KMS-11 (cell line): ENCODE data around the gene GRXCR2.
A peak's percentile ranks its signal among the peaks of the same experiment; 100 is the strongest.

ENCODE experiments used
- H2AFZ ChIP-seq: fragments of 200-600 bp; sonication (generic); 2 replicates; pipeline ENCODE4 v1.6.1; 2016; ENCODE audit warnings: antibody characterized with exemption, mixed run types, low read depth
- H3K27ac ChIP-seq: fragments of 200-600 bp; sonication (generic); 2 replicates; pipeline ENCODE4 v1.6.1; 2016; ENCODE audit warnings: mild to moderate bottlenecking, mixed run types
- H3K27me3 ChIP-seq: fragments of 200-600 bp; sonication (generic); 2 replicates; pipeline ENCODE4 v1.6.1; 2017; ENCODE audit warnings: mild to moderate bottlenecking, low read depth, mixed run types, moderate library complexity; ENCODE audit not compliant: insufficient read depth
- H3K36me3 ChIP-seq: fragments of 200-600 bp; sonication (generic); 2 replicates; pipeline ENCODE4 v1.6.1; 2017; ENCODE audit warnings: mild to moderate bottlenecking, mixed run types; ENCODE audit not compliant: insufficient read depth
- H3K4me1 ChIP-seq: fragments of 200-600 bp; sonication (generic); 2 replicates; pipeline ENCODE4 v1.6.1; 2016; ENCODE audit warnings: mild to moderate bottlenecking, low read depth, mixed run types; ENCODE audit not compliant: poor library complexity, severe bottlenecking
- H3K4me2 ChIP-seq: fragments of 200-600 bp; sonication (generic); 2 replicates; pipeline ENCODE4 v1.7.0; 2016; ENCODE audit warnings: mild to moderate bottlenecking, mixed run types
- H3K4me3 ChIP-seq: fragments of 200-600 bp; sonication (generic); IDR thresholded peaks from 2 replicates; pipeline ENCODE4 v1.6.1; 2017; ENCODE audit warnings: low read depth, low read length, mixed read lengths; ENCODE audit not compliant: insufficient read depth
- H3K79me2 ChIP-seq: fragments of 200-600 bp; sonication (generic); 2 replicates; pipeline ENCODE4 v1.6.1; 2016; ENCODE audit warnings: low read depth, mixed run types; ENCODE audit not compliant: insufficient read depth
- H3K9ac ChIP-seq: fragments of 200-600 bp; sonication (generic); 2 replicates; pipeline ENCODE4 v1.6.1; 2016; ENCODE audit warnings: mild to moderate bottlenecking, mixed run types
- H4K20me1 ChIP-seq: fragments of 200-600 bp; sonication (generic); 2 replicates; pipeline ENCODE4 v1.6.1; 2016; ENCODE audit warnings: mild to moderate bottlenecking, mixed run types; ENCODE audit not compliant: insufficient read depth
- TF ChIP-seq, protein P1 (sequence below): fragments of 200-600 bp; sonication (generic); conservative IDR thresholded peaks from 2 replicates; pipeline ENCODE4 v1.6.1; 2017; ENCODE audit warnings: low read depth, mild to moderate bottlenecking, antibody characterized with exemption, low read length, moderate library complexity, mixed read lengths

The GRXCR2 gene, protein sequence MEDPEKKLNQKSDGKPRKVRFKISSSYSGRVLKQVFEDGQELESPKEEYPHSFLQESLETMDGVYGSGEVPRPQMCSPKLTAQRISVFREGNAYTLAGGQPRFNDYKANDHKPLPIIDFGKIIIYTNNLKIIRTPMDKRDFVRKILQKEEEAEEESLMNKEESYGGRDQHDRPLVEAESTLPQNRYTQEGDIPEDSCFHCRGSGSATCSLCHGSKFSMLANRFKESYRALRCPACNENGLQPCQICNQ

DNA sequence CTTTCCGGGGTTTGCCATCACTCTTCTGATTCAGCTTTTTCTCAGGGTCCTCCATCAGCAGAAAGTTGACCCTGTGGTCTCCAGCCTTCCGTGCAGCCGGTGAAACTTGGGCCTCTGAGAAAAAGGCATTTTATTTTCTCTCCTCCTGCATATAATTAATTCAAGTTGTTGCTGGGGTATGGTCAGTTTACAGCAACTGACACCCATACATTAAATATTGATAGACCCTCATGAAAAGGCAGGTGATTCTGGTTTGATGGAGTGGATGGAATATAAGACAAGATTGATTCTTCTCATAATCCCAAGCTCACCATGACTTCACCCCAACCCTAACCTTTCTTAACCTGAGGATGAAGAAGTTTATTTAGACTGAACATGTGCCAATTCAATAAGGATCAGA is at the start of gene GRXCR2:
GRXCR2 (minus strand) TSS at position 101 of the 400 bp plus-strand sequence; CDS start at position 55, 46 bp downstream.
- Histone ChIP-seq H3K79me2 (no peaks in the 10 kb centered on the region), H3K4me1 (peaks cover 12% of the 10 kb centered on the region), H3K36me3 (no peaks in the 10 kb centered on the region), H3K4me2 (peak within 1 kb of the TSS; percentile 52), H3K27ac (peak within 1 kb of the TSS; percentile 45; the same call in 1 of the 2 replicates), H3K4me3 (no peak within 1 kb of the TSS), H2AFZ (peak within 1 kb of the TSS; percentile 43), H3K9ac (no peak within 1 kb of the TSS), H3K27me3 (no peaks in the 10 kb centered on the region), H4K20me1 (no peaks in the 10 kb centered on the region)
- TF ChIP-seq, protein P1, sequence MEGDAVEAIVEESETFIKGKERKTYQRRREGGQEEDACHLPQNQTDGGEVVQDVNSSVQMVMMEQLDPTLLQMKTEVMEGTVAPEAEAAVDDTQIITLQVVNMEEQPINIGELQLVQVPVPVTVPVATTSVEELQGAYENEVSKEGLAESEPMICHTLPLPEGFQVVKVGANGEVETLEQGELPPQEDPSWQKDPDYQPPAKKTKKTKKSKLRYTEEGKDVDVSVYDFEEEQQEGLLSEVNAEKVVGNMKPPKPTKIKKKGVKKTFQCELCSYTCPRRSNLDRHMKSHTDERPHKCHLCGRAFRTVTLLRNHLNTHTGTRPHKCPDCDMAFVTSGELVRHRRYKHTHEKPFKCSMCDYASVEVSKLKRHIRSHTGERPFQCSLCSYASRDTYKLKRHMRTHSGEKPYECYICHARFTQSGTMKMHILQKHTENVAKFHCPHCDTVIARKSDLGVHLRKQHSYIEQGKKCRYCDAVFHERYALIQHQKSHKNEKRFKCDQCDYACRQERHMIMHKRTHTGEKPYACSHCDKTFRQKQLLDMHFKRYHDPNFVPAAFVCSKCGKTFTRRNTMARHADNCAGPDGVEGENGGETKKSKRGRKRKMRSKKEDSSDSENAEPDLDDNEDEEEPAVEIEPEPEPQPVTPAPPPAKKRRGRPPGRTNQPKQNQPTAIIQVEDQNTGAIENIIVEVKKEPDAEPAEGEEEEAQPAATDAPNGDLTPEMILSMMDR, result no peak

DNA sequence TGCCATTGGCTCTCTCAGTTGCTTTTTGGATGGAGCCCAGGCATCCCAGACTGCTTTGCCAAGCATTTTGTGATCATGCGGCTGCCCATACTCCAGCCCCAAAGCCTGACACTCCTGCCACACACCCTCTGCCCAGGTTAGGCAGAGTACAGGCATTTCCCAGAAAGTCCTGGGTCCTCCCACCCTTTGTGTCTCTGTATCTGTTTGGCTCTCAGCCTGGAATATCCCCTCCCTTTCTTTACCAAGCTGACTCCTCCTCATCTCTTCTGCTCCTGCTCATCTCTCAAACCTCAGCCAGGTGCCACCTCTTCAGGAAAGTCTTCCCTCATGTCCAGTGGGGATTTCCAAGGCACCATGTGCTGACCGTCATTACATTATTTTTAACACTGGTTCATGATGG is 49.2 kb upstream of the GRXCR2 start:
- H3K27me3 ChIP-seq, result no peaks in the 10 kb centered on the region

DNA sequence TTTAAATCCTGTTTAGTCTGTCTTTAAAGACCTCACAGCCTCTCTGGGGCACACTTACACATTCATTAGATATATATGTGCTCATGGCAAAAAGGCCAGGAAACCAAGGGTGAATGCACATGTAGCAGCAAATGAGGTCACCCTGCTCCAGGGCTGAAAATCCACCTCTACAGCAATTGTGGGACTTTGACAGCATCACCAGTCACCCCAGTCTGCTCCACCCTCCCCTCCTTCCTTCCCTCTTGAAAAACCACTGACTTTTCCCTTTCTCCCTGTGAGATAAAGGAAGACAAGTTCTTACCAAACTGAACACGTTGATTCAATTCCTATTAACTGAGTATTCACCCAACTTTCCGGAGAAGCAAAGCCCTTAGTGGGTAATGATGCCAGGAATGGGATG is 48.4 kb upstream of the GRXCR2 start:
- no peak overlapping the region for H2AFZ ChIP-seq
- no peaks in the 10 kb centered on the region for H4K20me1 ChIP-seq
- no peaks in the 10 kb centered on the region for H3K79me2 ChIP-seq
- H3K9ac ChIP-seq, result no peak overlapping the region
- TF ChIP-seq, protein P1, result no peak
- no peak overlapping the region for H3K4me3 ChIP-seq
- peaks cover 8% of the 10 kb centered on the region for H3K4me1 ChIP-seq
- H3K4me2 ChIP-seq, result no peak overlapping the region
- no peak overlapping the region for H3K27ac ChIP-seq
- no peaks in the 10 kb centered on the region for H3K27me3 ChIP-seq
- H3K36me3 ChIP-seq, result no peaks in the 10 kb centered on the region

More for the DNA sequence above, 49.2 kb upstream of the GRXCR2 start:
- Histone ChIP-seq H3K4me2 (no peak overlapping the region), H3K4me3 (no peak overlapping the region), H3K36me3 (no peaks in the 10 kb centered on the region), H2AFZ (no peak overlapping the region), H3K4me1 (peaks cover 8% of the 10 kb centered on the region), H3K79me2 (no peaks in the 10 kb centered on the region), H4K20me1 (no peaks in the 10 kb centered on the region), H3K27ac (no peak overlapping the region), H3K9ac (no peak overlapping the region)
- TF ChIP-seq, protein P1, result no peak

DNA sequence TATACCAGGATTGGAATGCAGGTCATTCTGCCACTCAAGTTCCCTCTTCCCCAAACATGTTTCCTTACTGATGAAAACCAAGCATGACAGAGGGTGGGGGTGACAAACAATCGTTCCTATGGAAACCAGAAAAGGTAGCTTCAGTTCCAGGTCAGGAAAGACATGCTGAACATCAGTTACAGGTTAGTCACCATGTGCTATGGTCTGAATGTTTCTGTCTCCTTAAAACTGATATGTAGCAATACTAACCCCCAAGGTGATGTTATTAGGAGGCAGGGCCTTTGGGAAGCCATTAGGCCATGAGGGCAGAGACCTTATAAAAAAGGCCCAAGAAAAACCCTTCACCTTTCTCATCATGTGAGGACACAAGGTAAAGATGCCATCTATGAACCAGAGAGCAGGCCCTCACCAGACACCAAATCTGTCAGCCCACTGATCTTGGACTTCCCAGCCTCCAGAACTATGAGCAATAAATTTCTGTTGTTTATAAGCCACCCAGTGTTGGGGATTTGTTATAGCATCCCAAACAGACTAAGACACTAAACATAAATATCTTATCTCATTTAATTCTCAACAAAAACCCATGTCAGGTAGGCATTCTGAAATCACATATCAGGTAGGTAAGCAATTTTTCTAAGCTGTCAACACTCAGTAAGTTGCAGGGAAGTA is 47.9 kb upstream of the GRXCR2 start:
- H3K27me3 ChIP-seq, result no peaks in the 10 kb centered on the region
- H3K4me1 ChIP-seq, result peaks cover 3% of the 10 kb centered on the region
- H3K9ac ChIP-seq, result no peak overlapping the region
- H3K4me2 ChIP-seq, result no peak overlapping the region
- no peaks in the 10 kb centered on the region for H4K20me1 ChIP-seq
- H3K36me3 ChIP-seq, result no peaks in the 10 kb centered on the region
- no peak overlapping the region for H2AFZ ChIP-seq
- no peak overlapping the region for H3K4me3 ChIP-seq
- H3K27ac ChIP-seq, result no peak overlapping the region
- TF ChIP-seq, protein P1, result no peak
- no peaks in the 10 kb centered on the region for H3K79me2 ChIP-seq
